AG09319 (cell line): ENCODE data around the gene FAM163A.

ENCODE experiments used
- DNase-seq: peaks from one replicate; pipeline ENCODE4 v3.0.0-alpha.2; 2010; ENCODE audit warnings: low read depth; ENCODE audit errors: extremely low read depth
- CTCF ChIP-seq: IDR thresholded peaks from 2 replicates; pipeline ENCODE4 v1.5.1; 2011; ENCODE audit warnings: low read depth, mild to moderate bottlenecking, inconsistent platforms, low read length, moderate library complexity

The FAM163A gene

GRCh38 chr1:179816196-179816960, 73.3 kb downstream of the FAM163A start:
- no peak for DNase-seq
- TF ChIP-seq CTCF, result no peak

- TF ChIP-seq CTCF, result no peak
- DNase-seq, result no peak
Observed at GRCh38 chr1:179817056-179817455, 74.0 kb downstream of the FAM163A start.

GRCh38 chr1:179817789-179818188, 74.7 kb downstream of the FAM163A start:
- no peak for DNase-seq
- no peak for TF ChIP-seq CTCF

- DNase-seq, result no peak
- TF ChIP-seq CTCF, result no peak
Observed at GRCh38 chr1:179818260-179818659, 75.2 kb downstream of the FAM163A start.

GRCh38 chr1:179818743-179819173, 75.7 kb downstream of the FAM163A start:
- no peak for DNase-seq
- no peak for TF ChIP-seq CTCF

- no peak for DNase-seq
- no peak for TF ChIP-seq CTCF
Observed at GRCh38 chr1:179820226-179820970, 77.3 kb downstream of the FAM163A start.

- TF ChIP-seq CTCF, result no peak
- no peak for DNase-seq
Observed at GRCh38 chr1:179821524-179821923, 78.4 kb downstream of the FAM163A start.
